ENCODE data around the gene BRCA2. TPM values are rescaled to one million over a fixed set of nuclear protein-coding genes. Genes with fewer than 3 reads are reported as not detected.

Gene BRCA2
- polyA plus RNA-seq, 1 experiment = 0.91 TPM

DNA sequence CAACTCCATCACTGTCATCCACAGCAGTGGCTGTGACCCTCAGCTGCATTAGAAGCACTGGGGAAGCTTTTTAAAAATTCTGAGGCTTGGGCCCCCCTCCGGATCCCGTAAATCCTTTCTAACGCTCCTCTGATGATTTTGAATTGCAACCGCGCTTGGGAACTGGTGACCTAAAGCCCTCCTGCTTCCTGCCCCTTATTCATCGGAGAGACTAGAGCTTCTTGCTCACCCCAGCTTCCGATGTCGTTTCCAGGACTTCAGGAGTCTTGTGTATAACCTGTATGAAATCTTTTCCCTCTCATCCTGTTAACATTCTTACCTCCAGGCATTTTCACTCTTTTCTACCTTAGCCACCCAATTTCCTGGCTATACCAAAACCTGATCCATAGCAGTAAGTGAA, 14.9 kb upstream of the BRCA2 start:
- peaks cover 1% of the 10 kb centered on the region; the same call in 1 of the 2 replicates for H3K36me3 ChIP-seq (ENCODE audit: control insufficient read depth, insufficient read depth, low read length)
- ChIA-PET CTCF (interaction anchor here (0.6 to 1.8 kb wide), 3 partner anchors 12 to 381 kb away, joined by 3 to 4 read pairs (median 3); no protein-coding TSS in a partner anchor), POLR2A (no interaction called here)
- no peak overlapping the region for H3K4me3 ChIP-seq (ENCODE audit: low read depth, low read length)
- DNase-seq (ENCODE audit: low read depth) = no peak
- H3K27me3 ChIP-seq (ENCODE audit: control insufficient read depth, insufficient read depth, low read length) = no peaks in the 10 kb centered on the region
- no peak for TF ChIP-seq CTCF (IDR thresholded peaks at IDR 0.05; ENCODE audit: insufficient read depth, low read depth, low read length)

DNA sequence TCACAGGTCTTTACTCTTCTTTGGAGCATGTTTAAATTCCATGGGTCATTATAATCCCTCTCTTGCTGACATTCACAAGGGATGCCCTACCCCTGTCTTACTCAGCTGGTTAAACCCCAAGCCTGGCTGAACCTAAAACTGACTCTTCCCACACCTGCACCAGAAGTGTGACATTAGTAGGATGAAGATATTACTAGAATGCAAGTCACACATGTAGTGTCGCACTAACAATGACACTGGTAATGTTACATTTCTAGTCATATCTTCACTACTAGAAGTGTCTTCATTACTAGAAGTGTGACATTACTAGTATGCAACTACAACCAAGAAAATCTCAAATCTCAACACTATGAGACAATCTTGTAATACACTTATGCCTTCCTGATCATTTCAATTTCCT, 14.4 kb upstream of the BRCA2 start:
- no peak overlapping the region for H3K4me3 ChIP-seq (ENCODE audit: low read depth, low read length)
- ChIA-PET POLR2A (no interaction called here), CTCF (no interaction called here)

GRCh38 chr13:32302461-32302860, 12.8 kb upstream of the BRCA2 start:
- no peak for DNase-seq (ENCODE audit: low read depth)
- Histone ChIP-seq H3K27me3 (ENCODE audit: control insufficient read depth, insufficient read depth, low read length) (no peaks in the 10 kb centered on the region), H3K4me3 (ENCODE audit: low read depth, low read length) (no peak overlapping the region), H3K36me3 (ENCODE audit: control insufficient read depth, insufficient read depth, low read length) (no peaks in the 10 kb centered on the region)
- CTCF ChIA-PET = interaction anchor here (1.9 kb wide), 1 partner anchor 393 kb away, joined by 7 read pairs; no protein-coding TSS in a partner anchor
- POLR2A ChIA-PET = no interaction called here
- no peak for TF ChIP-seq CTCF (IDR thresholded peaks at IDR 0.05; ENCODE audit: insufficient read depth, low read depth, low read length)

More for the DNA sequence above, 14.4 kb upstream of the BRCA2 start:
- H3K36me3 ChIP-seq (ENCODE audit: control insufficient read depth, insufficient read depth, low read length) = no peaks in the 10 kb centered on the region
- TF ChIP-seq CTCF (IDR thresholded peaks at IDR 0.05; ENCODE audit: insufficient read depth, low read depth, low read length) = no peak
- no peak for DNase-seq (ENCODE audit: low read depth)
- no peaks in the 10 kb centered on the region for H3K27me3 ChIP-seq (ENCODE audit: control insufficient read depth, insufficient read depth, low read length)

DNA sequence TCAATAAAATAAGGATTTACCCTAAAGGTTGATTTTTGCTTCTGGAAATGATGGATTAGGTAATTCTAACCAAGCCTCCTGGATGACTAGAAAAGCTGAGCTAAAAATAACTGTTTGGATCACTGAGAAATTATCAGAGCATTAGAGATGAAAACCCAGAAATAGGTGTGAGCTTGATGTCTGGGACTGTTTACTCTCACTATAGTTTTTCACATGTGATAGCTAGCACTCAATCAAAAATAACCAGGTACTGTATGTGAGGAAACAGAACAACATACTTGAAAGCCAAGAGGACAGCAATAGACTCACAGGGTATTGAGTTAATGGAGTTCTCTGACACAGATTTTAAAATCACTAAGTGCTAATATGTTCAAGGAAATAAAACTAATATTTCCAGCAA, 9.7 kb upstream of the BRCA2 start:
- H3K4me3 ChIP-seq (ENCODE audit: low read depth, low read length) = no peak overlapping the region
- no peaks in the 10 kb centered on the region for H3K36me3 ChIP-seq (ENCODE audit: control insufficient read depth, insufficient read depth, low read length)
- H3K27me3 ChIP-seq (ENCODE audit: control insufficient read depth, insufficient read depth, low read length) = no peaks in the 10 kb centered on the region
- no peak for TF ChIP-seq CTCF (IDR thresholded peaks at IDR 0.05; ENCODE audit: insufficient read depth, low read depth, low read length)
- ChIA-PET CTCF (interaction anchor here (0.8 to 1.7 kb wide), 3 partner anchors 10 to 274 kb away, joined by 3 to 4 read pairs (median 3); partner anchors contain the start of gene FRY), POLR2A (no interaction called here)
- no peak for DNase-seq (ENCODE audit: low read depth)

- DNase-seq (ENCODE audit: low read depth) = no peak
- no peak for TF ChIP-seq CTCF (IDR thresholded peaks at IDR 0.05; ENCODE audit: insufficient read depth, low read depth, low read length)
- CTCF ChIA-PET = interaction anchor here (1.0 kb wide), 1 partner anchor 400 kb away, joined by 4 read pairs; no protein-coding TSS in a partner anchor
- Histone ChIP-seq H3K4me3 (ENCODE audit: low read depth, low read length) (no peak overlapping the region), H3K36me3 (ENCODE audit: control insufficient read depth, insufficient read depth, low read length) (no peaks in the 10 kb centered on the region), H3K27me3 (ENCODE audit: control insufficient read depth, insufficient read depth, low read length) (no peaks in the 10 kb centered on the region)
- POLR2A ChIA-PET = no interaction called here
Observed at GRCh38 chr13:32309312-32310133, 5.8 kb upstream of the BRCA2 start.
